ENCODE measurements around the gene CT47C1.
"Not testable (repeated sequence)": the region's sequence is repeated elsewhere in the genome, so short reads cannot be mapped to it uniquely, and the experiment has no call there.

Gene CT47C1

DNA sequence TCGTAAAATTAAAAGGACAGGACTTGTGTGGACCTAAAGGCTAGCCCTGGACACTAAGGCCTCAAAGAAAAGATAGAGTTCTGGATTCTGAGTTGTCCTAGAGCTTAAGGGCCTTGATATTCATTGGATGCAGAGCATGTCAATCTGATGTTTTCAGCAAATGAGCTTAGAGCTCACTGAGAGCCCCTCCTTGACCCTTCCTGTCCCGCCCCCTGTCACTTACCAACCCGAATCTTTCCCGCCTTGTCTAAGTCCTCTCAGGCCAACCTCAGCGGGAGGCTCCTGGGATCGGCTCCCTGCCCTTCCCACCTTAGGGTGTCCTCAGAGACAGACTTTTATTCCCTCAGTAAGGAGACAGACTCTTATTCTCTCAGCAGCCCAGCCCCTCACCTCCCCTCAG, at the start of gene CT47C1:
Gene CT47C1, plus strand, starts transcription at position 250 of the 400 bp plus-strand sequence. CDS start 233 bp downstream, outside the sequence.
- no peak within 1 kb of the TSS for H3K27ac ChIP-seq (ENCODE audit: low read depth, low read length)
- no peak within 1 kb of the TSS for H3K4me3 ChIP-seq (ENCODE audit: low read depth in 1 of 5, low read length in 5 of 5)
- no peaks in the 10 kb centered on the region for H3K9me3 ChIP-seq (ENCODE audit: control insufficient read depth in 5 of 5, low read length in 5 of 5)
- H3K9ac ChIP-seq (ENCODE audit: low read length in 5 of 5) = no peak within 1 kb of the TSS
- peaks cover under 1 to 17% (median 8%) of the 10 kb centered on the region in 5 donors for H3K27me3 ChIP-seq (ENCODE audit: control insufficient read depth in 5 of 5, insufficient read depth in 4 of 5, low read length in 5 of 5)
- H3K36me3 ChIP-seq (ENCODE audit: control insufficient read depth in 5 of 5, insufficient read depth in 5 of 5, low read length in 5 of 5) = no peaks in the 10 kb centered on the region
- no peaks in the 10 kb centered on the region for H3K4me1 ChIP-seq (ENCODE audit: control insufficient read depth in 5 of 5, insufficient read depth in 5 of 5, low read length in 5 of 5)

DNA sequence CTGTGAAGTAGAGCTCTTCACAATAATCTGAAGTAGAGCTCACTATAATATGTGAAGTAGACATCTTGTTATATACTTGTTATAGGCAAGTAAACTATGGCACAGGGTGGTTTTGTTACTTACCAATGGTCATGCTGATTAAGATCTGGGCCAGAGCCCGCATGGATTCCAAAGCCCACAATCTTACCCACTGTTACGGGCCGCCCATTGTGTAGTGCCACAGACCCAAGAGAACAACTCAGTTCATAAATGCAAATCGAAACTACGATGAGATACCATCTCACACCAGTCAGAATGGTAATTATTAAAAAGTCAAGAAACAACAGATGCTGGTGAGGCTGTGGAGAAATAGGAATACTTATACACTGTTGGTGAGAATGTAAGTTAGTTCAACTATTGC, 46.9 kb upstream of the CT47C1 start:
- H3K36me3 ChIP-seq (ENCODE audit: control insufficient read depth in 5 of 5, insufficient read depth in 5 of 5, low read length in 5 of 5) = peaks cover 0 to 4% (median 0%) of the 10 kb centered on the region in 5 donors
- no peaks in the 10 kb centered on the region for H3K4me1 ChIP-seq (ENCODE audit: control insufficient read depth in 5 of 5, insufficient read depth in 5 of 5, low read length in 5 of 5)
- H3K9ac ChIP-seq (ENCODE audit: low read length in 5 of 5) = no peak overlapping the region
- no peak overlapping the region for H3K4me3 ChIP-seq (ENCODE audit: low read depth in 1 of 5, low read length in 5 of 5)
- H3K27ac ChIP-seq (ENCODE audit: low read depth, low read length) = no peak overlapping the region
- peaks cover 0 to 4% (median 0%) of the 10 kb centered on the region in 5 donors for H3K9me3 ChIP-seq (ENCODE audit: control insufficient read depth in 5 of 5, low read length in 5 of 5)
- no peaks in the 10 kb centered on the region for H3K27me3 ChIP-seq (ENCODE audit: control insufficient read depth in 5 of 5, insufficient read depth in 4 of 5, low read length in 5 of 5)

DNA sequence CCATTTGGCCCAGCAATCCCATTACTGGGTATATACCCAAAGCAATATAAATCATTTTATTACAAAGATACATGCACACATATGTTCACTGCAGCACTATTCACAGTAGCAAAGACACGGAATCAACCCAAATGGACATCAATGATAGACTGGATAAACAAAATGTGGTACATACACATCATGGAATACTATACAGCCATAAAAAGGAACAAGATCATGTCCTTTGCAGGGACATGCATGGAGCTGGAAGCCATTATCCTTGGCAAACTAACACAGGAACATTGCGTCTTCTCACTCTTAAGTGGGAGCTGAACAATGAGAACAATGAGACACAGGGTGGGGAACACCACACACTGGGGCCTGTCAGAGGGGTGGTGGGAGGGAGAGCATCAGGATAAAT, 46.4 kb upstream of the CT47C1 start:
- H3K27me3 ChIP-seq (ENCODE audit: control insufficient read depth in 5 of 5, insufficient read depth in 4 of 5, low read length in 5 of 5); H3K4me1 ChIP-seq (ENCODE audit: control insufficient read depth in 5 of 5, insufficient read depth in 5 of 5, low read length in 5 of 5); H3K4me3 ChIP-seq (ENCODE audit: low read depth in 1 of 5, low read length in 5 of 5); H3K36me3 ChIP-seq (ENCODE audit: control insufficient read depth in 5 of 5, insufficient read depth in 5 of 5, low read length in 5 of 5); H3K9ac ChIP-seq (ENCODE audit: low read length in 5 of 5); H3K9me3 ChIP-seq (ENCODE audit: control insufficient read depth in 5 of 5, low read length in 5 of 5); H3K27ac ChIP-seq (ENCODE audit: low read depth, low read length): not testable (repeated sequence)

DNA sequence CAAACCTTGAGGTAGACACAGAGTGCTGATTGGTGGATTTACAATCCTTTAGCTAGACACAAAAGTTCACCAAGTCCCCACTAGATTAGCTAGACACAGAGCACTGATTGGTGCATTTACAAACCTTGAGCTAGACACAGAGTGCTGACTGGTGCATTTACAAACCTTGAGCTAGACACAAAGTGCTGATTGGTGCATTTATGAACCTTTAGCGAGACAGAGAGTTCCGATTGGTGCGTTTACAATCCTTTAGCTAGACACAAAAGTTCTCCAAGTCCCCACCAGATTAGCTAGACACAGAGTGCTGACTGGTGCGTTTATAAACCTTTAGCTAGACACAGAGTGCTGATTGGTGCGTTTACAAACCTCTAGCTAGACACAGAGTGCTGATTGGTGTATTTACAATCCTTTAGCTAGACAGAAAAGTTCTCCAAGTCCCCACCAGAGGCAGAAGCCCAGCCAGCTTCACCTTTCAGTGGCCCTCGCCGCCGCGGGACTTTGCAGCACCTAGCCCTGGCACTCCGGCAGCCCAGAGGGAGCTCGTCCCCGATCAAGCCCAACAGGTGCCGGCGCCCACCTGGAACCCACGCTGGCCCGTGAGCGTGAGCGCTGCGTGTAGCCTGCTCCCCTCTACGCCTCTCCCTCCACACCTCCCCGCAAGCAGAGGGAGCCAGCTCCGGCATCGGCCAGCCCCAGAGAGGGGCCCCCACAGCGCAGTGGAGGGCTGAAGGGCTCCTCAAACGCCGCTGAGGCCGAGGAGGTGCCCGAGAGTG, 44.6 kb upstream of the CT47C1 start:
- not testable (repeated sequence) for H3K4me3 ChIP-seq (ENCODE audit: low read depth in 1 of 5, low read length in 5 of 5); H3K9ac ChIP-seq (ENCODE audit: low read length in 5 of 5); H3K36me3 ChIP-seq (ENCODE audit: control insufficient read depth in 5 of 5, insufficient read depth in 5 of 5, low read length in 5 of 5); H3K9me3 ChIP-seq (ENCODE audit: control insufficient read depth in 5 of 5, low read length in 5 of 5); H3K4me1 ChIP-seq (ENCODE audit: control insufficient read depth in 5 of 5, insufficient read depth in 5 of 5, low read length in 5 of 5); H3K27me3 ChIP-seq (ENCODE audit: control insufficient read depth in 5 of 5, insufficient read depth in 4 of 5, low read length in 5 of 5); H3K27ac ChIP-seq (ENCODE audit: low read depth, low read length)

DNA sequence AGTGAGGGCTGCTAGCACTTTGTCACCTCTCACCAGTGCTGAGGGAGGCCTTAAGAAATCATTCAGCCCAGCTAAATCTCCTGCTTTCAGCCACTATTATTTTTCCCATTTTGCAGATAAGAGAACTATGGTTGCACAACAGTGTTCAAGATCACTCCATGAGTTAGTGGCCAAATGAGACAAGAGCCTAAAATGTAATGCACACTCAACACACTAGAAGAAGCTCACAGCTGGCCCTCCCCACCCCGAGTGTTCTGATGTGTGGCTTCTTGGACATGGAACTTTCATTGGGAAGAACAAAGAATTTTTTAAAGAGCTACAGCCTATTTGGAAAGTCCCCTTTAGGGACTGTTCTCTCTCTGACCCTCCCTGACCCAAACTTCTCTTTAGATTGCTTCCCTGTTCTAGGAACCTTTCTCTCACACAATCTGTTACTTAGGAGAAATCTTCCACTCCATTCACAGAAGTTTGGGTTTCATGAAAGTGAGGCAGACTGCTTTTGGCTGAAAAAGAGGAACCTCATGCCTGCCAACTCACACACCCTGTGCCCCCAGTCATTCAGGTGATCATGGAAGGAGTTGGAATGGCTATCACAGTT, 44.0 kb upstream of the CT47C1 start:
- no peaks in the 10 kb centered on the region for H3K4me1 ChIP-seq (ENCODE audit: control insufficient read depth in 5 of 5, insufficient read depth in 5 of 5, low read length in 5 of 5)
- peaks cover 0 to 8% (median 5%) of the 10 kb centered on the region in 5 donors for H3K9me3 ChIP-seq (ENCODE audit: control insufficient read depth in 5 of 5, low read length in 5 of 5)
- no peaks in the 10 kb centered on the region for H3K36me3 ChIP-seq (ENCODE audit: control insufficient read depth in 5 of 5, insufficient read depth in 5 of 5, low read length in 5 of 5)
- no peak overlapping the region for H3K4me3 ChIP-seq (ENCODE audit: low read depth in 1 of 5, low read length in 5 of 5)
- no peak overlapping the region for H3K27ac ChIP-seq (ENCODE audit: low read depth, low read length)
- H3K9ac ChIP-seq (ENCODE audit: low read length in 5 of 5) = no peak overlapping the region
- H3K27me3 ChIP-seq (ENCODE audit: control insufficient read depth in 5 of 5, insufficient read depth in 4 of 5, low read length in 5 of 5) = peaks cover 0 to 7% (median 0%) of the 10 kb centered on the region in 5 donors

DNA sequence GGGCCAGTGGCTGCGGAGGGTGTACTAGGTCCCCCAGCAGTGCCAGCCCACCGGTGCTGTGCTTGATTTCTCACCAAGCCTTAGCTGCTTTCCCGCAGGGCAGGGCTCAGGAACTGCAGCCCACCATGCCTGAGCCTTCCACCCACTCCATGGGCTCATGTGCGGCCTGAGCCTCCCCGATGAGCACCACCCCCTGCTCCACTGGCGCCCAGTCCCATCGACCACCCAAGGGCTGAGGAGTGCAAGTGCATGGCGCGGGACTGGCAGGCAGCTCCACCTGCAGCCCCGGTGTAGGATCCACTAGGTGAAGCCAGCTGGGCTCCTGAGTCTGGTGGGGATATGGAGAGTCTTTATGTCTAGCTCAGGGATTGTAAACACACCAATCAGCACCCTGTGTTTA, 43.1 kb upstream of the CT47C1 start:
- H3K36me3 ChIP-seq (ENCODE audit: control insufficient read depth in 5 of 5, insufficient read depth in 5 of 5, low read length in 5 of 5) = not testable (repeated sequence)

DNA sequence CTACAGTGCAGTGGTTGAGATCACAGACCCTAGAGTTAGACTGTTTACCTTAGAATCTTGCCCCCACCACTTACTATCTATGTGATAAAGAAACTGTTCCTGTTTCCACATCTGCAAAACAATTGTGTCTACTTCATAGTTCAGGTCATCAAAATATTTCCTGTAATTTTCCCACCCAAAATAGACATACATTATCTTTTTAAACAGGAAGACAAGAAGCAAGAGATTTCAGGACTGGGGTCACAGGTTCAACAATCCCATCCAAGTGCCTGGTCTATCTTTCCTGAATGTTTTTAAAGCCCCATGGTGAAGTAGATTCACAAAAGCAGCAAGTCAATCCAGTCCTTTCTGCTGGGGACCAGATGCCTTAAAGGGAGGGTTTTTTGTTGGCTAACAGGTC, 41.8 kb upstream of the CT47C1 start:
- Histone ChIP-seq H3K27ac (ENCODE audit: low read depth, low read length) (no peak overlapping the region), H3K9ac (ENCODE audit: low read length in 5 of 5) (no peak overlapping the region), H3K4me1 (ENCODE audit: control insufficient read depth in 5 of 5, insufficient read depth in 5 of 5, low read length in 5 of 5) (no peaks in the 10 kb centered on the region)

More for the DNA sequence above, 43.1 kb upstream of the CT47C1 start:
- not testable (repeated sequence) for H3K27ac ChIP-seq (ENCODE audit: low read depth, low read length); H3K27me3 ChIP-seq (ENCODE audit: control insufficient read depth in 5 of 5, insufficient read depth in 4 of 5, low read length in 5 of 5); H3K9me3 ChIP-seq (ENCODE audit: control insufficient read depth in 5 of 5, low read length in 5 of 5); H3K4me1 ChIP-seq (ENCODE audit: control insufficient read depth in 5 of 5, insufficient read depth in 5 of 5, low read length in 5 of 5); H3K4me3 ChIP-seq (ENCODE audit: low read depth in 1 of 5, low read length in 5 of 5); H3K9ac ChIP-seq (ENCODE audit: low read length in 5 of 5)

DNA sequence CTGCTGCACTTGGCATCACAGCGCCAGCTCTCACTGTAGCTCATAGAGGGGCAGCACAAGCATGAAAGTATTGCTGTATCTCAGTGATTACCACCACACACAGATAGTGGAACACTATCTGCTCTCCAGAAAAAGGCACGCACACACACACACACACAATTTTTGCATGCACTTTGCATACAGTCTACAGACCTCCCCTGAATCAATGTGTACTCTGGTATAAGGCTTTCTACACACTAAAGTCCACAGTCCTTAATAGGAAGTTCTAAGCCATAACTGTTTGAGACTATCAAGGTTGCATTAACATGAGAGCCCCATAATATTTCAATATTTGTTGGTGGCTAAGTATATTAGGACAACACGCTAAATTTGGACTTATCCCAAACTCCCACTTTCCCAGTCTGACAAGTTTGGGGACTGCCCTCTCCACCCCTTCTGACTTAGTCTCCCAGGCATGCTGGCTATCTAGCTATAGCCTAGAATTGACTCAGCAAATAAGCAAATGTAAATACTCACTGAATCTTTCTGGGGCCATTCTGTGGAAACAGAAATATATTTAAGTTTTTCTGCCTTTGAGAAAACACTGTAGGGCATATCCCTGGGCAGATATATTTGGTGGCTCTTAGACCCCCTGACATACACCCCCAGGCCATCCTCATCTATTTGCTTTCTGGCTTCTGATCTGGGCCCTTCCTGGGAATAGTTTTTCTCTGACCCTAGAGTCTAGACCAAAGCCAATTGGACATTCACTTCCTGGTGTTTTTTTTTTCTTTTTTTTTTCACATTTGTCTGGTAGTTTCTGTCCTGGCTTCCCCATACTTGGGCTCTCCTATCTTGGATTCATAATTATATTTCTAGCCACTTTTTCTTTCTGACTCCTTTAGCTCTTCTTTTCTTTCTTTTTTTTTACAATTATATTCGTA, 36.4 kb upstream of the CT47C1 start:
- H3K36me3 ChIP-seq (ENCODE audit: control insufficient read depth in 5 of 5, insufficient read depth in 5 of 5, low read length in 5 of 5) = no peaks in the 10 kb centered on the region
- peaks cover 0 to 8% (median 5%) of the 10 kb centered on the region in 5 donors for H3K4me1 ChIP-seq (ENCODE audit: control insufficient read depth in 5 of 5, insufficient read depth in 5 of 5, low read length in 5 of 5)
- no peak overlapping the region for H3K4me3 ChIP-seq (ENCODE audit: low read depth in 1 of 5, low read length in 5 of 5)
- H3K27me3 ChIP-seq (ENCODE audit: control insufficient read depth in 5 of 5, insufficient read depth in 4 of 5, low read length in 5 of 5) = peaks cover 0 to 6% (median 0%) of the 10 kb centered on the region in 5 donors
- no peak overlapping the region for H3K27ac ChIP-seq (ENCODE audit: low read depth, low read length)
- H3K9ac ChIP-seq (ENCODE audit: low read length in 5 of 5) = no peak overlapping the region
- H3K9me3 ChIP-seq (ENCODE audit: control insufficient read depth in 5 of 5, low read length in 5 of 5) = peaks cover 0 to 12% (median 5%) of the 10 kb centered on the region in 5 donors

More for the DNA sequence above, 41.8 kb upstream of the CT47C1 start:
- peaks cover 0 to 7% (median 0%) of the 10 kb centered on the region in 5 donors for H3K27me3 ChIP-seq (ENCODE audit: control insufficient read depth in 5 of 5, insufficient read depth in 4 of 5, low read length in 5 of 5)
- peaks cover 0 to 12% (median 8%) of the 10 kb centered on the region in 5 donors for H3K9me3 ChIP-seq (ENCODE audit: control insufficient read depth in 5 of 5, low read length in 5 of 5)
- no peak overlapping the region for H3K4me3 ChIP-seq (ENCODE audit: low read depth in 1 of 5, low read length in 5 of 5)
- no peaks in the 10 kb centered on the region for H3K36me3 ChIP-seq (ENCODE audit: control insufficient read depth in 5 of 5, insufficient read depth in 5 of 5, low read length in 5 of 5)

DNA sequence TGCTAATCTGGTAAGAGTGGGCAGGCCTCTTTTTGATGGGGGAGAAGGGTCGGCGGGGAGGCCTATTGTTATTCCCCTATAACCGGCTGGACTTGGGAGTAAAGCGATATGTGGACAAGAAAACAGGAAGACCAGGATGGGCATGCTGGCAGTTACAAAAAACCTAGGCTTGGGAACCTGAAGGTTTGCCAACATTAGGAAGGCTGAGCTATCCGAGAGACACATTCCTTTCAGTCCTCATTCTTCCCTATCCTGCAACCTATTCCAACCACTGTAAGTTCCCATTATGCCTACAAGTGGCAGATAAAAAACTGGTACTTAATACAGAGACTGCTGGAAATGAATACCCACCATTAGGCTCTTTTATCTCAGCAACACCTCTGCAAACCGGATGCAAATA, 32.4 kb upstream of the CT47C1 start:
- Histone ChIP-seq H3K9ac (ENCODE audit: low read length in 5 of 5) (no peak overlapping the region), H3K4me1 (ENCODE audit: control insufficient read depth in 5 of 5, insufficient read depth in 5 of 5, low read length in 5 of 5) (peaks cover 0 to 8% (median 7%) of the 10 kb centered on the region in 5 donors), H3K9me3 (ENCODE audit: control insufficient read depth in 5 of 5, low read length in 5 of 5) (no peaks in the 10 kb centered on the region), H3K27ac (ENCODE audit: low read depth, low read length) (no peak overlapping the region), H3K36me3 (ENCODE audit: control insufficient read depth in 5 of 5, insufficient read depth in 5 of 5, low read length in 5 of 5) (no peaks in the 10 kb centered on the region), H3K4me3 (ENCODE audit: low read depth in 1 of 5, low read length in 5 of 5) (no peak overlapping the region), H3K27me3 (ENCODE audit: control insufficient read depth in 5 of 5, insufficient read depth in 4 of 5, low read length in 5 of 5) (no peaks in the 10 kb centered on the region)
